HFF-Myc (cell line): ENCODE data around the gene SHE.

Source experiments
- DNase-seq: peaks from one replicate; pipeline ENCODE4 v3.0.0-alpha.2; 2011; ENCODE audit warnings: low read depth; ENCODE audit errors: extremely low read depth
- H3K4me3 ChIP-seq: replicated peaks from 2 replicates; pipeline ENCODE4 v1.5.1; 2011; ENCODE audit warnings: low read depth, mild to moderate bottlenecking, control low read depth, low read length
- TF ChIP-seq, protein P1 (sequence below): IDR thresholded peaks from 2 replicates; pipeline ENCODE4 v1.5.1; 2012; ENCODE audit warnings: mild to moderate bottlenecking, low read depth, low read length, control low read depth; ENCODE audit errors: missing control alignments

Gene SHE

DNA sequence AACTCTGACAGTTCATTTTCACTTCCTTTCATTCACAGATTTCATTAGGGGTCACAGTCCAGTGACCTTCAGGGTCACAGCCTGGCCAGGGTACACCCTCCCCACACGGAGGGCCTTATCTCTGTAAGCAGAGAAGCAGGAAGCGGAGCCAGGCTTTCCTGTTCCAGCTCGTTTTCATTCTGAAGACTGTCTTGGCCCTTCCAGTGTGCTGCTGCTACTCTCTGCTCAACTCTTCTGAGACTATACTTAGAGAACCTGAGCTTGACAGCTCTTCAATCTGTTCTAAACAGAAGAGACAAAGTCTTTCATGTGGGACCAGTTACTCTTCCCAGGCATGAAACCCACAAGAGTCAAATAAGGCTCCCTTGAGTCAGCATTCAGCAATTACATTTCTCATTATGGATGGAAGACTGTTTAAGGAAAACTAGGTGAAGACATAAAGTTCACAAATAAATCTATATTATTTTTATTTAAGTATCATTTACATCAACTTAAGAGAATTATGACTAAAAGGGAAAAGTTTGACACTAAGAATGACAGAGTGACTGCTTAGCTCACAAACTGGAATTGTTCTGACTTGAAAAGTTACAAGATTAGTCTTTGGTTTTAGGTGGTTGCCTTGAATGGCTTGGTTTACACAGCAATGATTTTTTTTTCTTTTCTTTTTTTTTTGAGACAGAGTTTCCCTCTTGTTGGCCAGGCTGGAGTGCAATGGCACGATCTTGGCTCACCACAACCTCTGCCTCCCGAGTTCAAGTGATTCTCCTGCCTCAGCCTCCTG is 5.0 kb downstream of the SHE start:
- TF ChIP-seq, protein P1, sequence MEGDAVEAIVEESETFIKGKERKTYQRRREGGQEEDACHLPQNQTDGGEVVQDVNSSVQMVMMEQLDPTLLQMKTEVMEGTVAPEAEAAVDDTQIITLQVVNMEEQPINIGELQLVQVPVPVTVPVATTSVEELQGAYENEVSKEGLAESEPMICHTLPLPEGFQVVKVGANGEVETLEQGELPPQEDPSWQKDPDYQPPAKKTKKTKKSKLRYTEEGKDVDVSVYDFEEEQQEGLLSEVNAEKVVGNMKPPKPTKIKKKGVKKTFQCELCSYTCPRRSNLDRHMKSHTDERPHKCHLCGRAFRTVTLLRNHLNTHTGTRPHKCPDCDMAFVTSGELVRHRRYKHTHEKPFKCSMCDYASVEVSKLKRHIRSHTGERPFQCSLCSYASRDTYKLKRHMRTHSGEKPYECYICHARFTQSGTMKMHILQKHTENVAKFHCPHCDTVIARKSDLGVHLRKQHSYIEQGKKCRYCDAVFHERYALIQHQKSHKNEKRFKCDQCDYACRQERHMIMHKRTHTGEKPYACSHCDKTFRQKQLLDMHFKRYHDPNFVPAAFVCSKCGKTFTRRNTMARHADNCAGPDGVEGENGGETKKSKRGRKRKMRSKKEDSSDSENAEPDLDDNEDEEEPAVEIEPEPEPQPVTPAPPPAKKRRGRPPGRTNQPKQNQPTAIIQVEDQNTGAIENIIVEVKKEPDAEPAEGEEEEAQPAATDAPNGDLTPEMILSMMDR, result no peak
- no peak for DNase-seq
- H3K4me3 ChIP-seq, result no peak overlapping the region

DNA sequence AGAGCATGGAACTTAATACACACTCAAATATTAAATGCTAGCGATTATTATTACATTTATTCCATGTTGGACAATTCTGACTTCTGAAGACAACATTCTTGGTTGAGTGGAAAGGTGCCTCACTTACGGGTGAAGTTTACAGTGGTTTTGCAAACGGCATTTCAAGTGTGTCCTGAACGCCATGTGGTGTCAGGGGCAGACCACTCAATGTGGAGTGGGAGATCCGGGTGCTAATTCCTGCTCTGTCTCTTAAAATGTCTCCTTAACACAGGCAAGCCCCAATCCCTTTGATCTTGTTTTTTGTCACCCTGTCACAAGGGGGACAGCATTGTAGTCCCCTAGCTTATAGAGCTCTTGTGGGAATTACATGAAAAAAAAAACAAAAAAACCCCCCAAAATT is 5.8 kb downstream of the SHE start:
- TF ChIP-seq, protein P1, result no peak
- DNase-seq, result no peak
- no peak overlapping the region for H3K4me3 ChIP-seq

DNA sequence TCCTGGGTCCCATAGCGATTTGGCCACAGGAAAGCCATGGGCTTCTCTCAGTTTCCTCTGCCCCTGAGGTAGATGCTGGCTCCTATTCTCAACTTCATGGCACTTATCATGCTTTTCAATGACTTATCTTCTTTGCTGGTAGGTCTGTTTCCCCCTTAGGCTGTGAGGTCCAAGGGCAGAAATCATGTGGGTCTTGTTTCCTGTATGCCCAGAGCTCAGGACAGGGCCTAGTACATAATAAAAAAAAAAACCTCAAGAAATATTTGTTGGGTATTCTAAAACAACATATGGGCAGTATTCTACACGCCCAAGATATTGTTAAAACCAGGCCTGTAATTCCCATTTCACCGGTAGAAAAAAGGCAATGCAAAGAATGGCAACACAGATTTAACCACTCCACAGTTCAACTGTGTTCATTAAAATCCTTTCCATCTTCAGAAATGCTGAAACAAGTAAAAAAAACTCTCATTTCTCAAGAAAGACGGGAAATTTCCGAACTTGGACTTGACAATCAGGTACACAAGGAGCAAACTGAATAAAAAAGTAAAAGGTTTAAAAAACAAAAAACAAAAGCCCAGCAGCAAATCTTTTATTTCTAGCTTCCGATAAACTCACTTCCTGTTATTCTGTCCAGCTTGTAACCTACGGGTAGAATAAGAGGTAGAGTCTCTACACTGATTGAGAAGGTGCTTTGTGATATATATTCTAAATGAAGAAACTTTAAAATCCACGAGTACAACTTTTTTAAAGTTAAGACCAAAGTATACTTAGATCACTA is 6.5 kb downstream of the SHE start:
- TF ChIP-seq, protein P1, result no peak
- H3K4me3 ChIP-seq, result no peak overlapping the region

DNA sequence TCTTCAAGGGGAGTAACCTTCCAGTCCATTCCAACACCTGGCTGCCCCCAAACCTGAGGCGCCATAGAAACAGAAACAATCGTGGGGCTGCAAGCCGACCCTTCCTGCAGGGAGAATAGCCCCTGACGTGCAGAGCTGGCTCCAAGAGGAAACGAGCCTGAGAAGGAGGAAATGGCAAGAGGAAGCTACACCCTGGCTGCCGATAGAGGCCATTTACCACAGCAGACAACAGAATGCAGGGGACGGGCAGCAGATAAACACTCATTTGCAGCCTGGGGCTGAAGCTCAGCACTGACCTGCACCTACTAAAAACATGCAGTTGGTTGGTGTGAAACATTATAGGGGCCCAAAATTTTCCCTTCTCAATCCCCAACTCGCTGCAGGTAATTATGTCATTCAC is 8.9 kb downstream of the SHE start:
- no peak overlapping the region for H3K4me3 ChIP-seq
- no peak for DNase-seq
- TF ChIP-seq, protein P1, result no peak

More for the DNA sequence above, 6.5 kb downstream of the SHE start:
- DNase-seq, result no peak

DNA sequence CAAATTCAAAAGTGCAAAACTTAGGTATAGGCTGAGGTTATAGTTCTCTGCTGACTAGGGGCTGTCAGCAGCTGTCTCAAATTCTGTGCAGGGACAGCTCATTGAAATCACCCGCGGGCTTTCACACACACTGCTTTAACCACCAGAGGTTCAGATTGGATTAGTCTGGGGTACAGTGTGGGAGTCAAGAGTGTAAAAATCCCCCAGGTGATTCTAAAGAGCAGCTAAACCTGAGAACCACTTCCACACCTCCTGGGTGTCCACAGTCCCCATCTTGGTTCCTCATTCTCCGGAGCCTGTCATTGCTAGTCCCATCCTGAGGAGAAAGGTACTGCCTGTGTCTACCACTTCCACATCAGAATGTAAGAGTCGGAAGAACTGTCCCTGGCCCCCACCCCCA is 10.1 kb downstream of the SHE start:
- no peak for DNase-seq
- H3K4me3 ChIP-seq, result no peak overlapping the region
- TF ChIP-seq, protein P1, result no peak

DNA sequence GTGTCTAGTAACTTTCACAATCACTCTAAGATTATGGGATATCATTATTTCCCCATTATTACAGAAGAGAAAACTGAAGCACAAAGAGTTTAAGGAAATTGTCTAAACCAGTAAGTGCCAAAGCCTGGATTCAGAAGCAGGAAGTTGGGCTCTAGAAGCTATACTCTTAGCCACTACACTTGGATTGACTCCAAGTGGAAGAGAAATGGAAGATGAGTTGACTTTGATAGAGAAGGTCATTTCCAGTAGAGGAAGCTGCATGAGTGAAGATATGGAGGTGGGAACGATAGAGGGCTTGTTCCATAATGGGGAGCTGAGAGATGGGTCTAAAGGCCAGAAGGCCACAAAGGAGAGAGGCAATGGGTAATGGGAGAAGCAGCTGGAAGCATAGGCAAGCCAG is 11.9 kb downstream of the SHE start:
- no peak overlapping the region for H3K4me3 ChIP-seq
- TF ChIP-seq, protein P1, result no peak
- no peak for DNase-seq
